GM21390 (cell line): ENCODE measurements around the gene MAN1A2.
"Not testable (repeated sequence)": the region's sequence is repeated elsewhere in the genome, so short reads cannot be mapped to it uniquely, and the experiment has no call there.

Experiments
- ATAC-seq: cut with Tn5 transposase; IDR thresholded peaks from one replicate; pipeline ENCODE4 v1.9.1; 2021; ENCODE audit not compliant: unreplicated experiment

The MAN1A2 gene

GRCh38 chr1:117367046-117368025 lies at the start of gene MAN1A2:
MAN1A2 (plus strand) TSS chr1:117367449; CDS start chr1:117368184, 735 bp downstream.
- ATAC-seq, result peak; percentile 61

DNA sequence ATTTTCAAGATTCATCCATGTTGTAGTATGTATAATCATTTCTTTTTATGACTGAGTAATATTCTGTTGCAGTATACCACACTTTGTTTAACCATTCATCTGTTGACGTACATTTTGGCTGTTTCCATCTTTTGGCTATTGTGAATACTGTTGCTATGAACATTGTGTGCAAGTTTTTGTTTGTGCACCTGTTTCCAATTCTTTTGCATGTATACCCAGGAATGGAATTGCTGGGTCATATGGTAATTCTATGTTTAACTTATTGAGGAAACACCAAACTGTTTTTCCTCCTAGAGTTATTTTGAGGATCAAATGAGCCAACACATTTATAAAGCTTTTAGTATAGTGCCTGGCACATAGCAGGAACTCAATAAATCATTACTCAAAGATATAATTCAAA lies 49.2 kb upstream of the MAN1A2 start:
- no peak for ATAC-seq

- no peak for ATAC-seq
Measured at GRCh38 chr1:117318426-117318825, 48.8 kb upstream of the MAN1A2 start.

DNA sequence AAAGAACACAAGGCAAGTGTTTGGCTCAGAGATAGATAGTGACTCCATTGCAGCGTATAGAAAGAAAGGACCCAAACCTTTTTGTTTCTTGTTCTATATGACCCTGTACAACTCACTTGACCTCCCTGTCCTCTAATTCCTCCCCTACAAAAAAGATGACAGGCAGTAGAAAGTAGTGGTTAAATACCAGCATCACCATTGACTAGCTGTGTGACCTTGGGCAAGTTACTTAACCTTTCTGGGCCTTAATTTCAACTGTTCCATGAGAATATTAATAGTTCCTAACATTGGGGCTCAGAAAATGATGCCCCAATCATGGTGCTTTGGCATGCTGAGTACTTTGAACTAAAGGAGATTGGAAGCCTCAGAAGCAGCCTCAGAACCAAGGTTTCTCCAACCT lies 46.7 kb upstream of the MAN1A2 start:
- ATAC-seq, result no peak

- ATAC-seq, result no peak
Measured at GRCh38 chr1:117321680-117322609, 45.3 kb upstream of the MAN1A2 start.

- ATAC-seq, result no peak
Measured at GRCh38 chr1:117324357-117324756, 42.9 kb upstream of the MAN1A2 start.

- not testable (repeated sequence) for ATAC-seq
Measured at GRCh38 chr1:117326035-117326434, 41.2 kb upstream of the MAN1A2 start.

DNA sequence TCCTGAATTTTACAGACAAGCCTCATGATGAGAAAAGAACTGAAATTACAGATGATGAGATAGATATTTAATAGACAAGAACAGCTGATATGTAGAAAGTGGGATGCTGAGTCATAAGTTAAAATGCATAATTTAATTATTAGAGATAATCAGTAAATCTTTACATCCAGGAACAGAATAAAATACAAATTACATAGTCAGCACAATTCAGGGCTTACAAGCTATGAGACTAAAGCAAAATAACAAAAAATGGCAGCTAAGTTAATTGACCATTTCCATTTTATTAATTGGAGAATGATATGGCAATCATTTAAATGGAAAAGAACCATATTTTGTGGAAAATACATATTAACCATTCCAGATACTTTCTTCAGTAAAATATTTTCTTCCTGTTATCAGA lies 40.2 kb upstream of the MAN1A2 start:
- ATAC-seq, result no peak

DNA sequence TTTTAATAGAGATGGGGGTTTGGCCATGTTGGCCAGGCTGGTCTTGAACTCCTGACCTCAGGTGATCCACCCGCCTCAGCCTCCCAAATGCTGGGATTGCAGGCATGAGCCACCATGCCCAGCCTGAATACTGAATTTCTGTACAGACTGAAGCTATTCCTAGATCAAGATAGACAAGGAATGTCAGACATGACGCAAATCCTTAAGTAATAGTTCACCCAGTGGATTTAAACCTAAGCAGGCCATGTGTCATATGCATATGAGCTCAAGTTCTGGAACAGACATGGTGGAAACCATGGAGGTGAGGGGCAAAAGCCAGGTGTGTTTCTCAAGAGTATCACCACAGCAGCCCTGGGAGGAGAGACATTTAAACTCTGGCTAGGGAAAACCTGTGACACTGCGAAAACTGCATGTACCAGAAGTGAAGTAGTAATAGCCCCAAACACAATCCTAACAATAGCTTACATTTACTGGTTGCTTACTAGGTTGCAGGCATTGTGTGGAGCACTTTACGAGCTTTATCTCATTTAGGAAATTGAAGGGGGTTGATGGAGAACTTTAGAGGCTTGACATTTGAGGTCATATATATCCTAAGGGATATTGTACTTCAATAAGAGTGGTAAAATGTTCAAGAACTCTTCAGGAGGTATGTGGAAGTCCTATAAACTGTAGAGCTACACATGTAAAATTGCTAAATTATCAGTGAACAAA lies 31.7 kb upstream of the MAN1A2 start:
- no peak for ATAC-seq

DNA sequence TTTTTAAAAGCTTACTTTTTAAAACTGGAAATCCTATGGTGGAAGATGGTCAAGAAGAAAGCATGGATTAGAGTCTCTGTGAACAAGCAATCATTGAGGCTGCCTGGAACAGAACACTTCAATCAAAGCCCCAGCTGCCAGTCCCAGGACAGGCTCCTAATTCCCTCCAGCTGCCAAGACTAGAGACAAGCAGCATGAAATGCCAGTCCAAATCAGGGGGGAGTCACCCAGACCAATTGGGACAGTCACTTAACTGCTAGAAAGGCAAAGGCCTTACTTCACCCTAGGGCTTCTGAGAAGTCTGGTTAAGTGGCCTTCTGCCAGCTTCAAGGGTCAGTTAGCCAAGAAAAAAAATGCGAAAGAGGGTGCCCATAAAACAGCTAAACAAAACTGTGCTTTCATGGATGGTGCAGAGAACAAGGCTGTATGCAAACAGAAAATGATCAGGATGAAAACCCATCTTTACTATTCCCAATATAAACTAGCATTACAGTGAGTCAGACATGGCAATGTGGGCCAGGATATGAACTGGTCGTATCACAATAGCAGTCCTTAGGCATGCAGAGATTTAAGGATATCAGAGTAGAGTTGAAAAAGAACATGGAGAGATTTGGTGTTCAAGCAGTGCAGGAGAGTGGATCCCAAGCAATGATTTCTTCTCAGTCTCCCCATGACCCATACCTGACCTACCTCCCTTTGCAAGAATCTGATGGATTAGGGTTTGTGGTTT lies 31.0 kb upstream of the MAN1A2 start:
- no peak for ATAC-seq

- ATAC-seq, result no peak
Measured at GRCh38 chr1:117339866-117340700, 27.2 kb upstream of the MAN1A2 start.

GRCh38 chr1:117341123-117341522 lies 26.1 kb upstream of the MAN1A2 start:
- no peak for ATAC-seq

DNA sequence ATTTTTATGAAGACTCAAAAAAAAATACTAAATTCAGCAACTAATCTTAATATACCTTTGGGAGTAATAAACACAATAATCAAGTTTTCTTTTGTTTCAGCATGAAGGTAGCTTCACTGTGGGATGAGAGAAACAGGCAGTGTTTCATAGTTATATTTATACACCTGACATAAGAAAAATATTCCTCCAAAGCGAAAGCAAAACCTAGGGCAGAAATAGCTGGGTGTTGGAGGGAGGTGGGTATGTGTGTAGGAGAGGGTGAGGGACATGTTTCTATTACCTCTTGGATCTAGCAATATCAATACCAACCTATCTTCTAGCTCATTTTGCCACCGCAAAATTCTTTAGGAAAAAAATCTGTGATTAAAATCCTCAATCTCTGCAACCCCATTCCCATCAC lies 24.9 kb upstream of the MAN1A2 start:
- no peak for ATAC-seq

- no peak for ATAC-seq
Measured at GRCh38 chr1:117346206-117346928, 20.9 kb upstream of the MAN1A2 start.

GRCh38 chr1:117347907-117348306 lies 19.3 kb upstream of the MAN1A2 start:
- ATAC-seq, result no peak

- not testable (repeated sequence) for ATAC-seq
Measured at GRCh38 chr1:117352695-117353094, 14.6 kb upstream of the MAN1A2 start.

- not testable (repeated sequence) for ATAC-seq
Measured at GRCh38 chr1:117357833-117358603, 9.2 kb upstream of the MAN1A2 start.

DNA sequence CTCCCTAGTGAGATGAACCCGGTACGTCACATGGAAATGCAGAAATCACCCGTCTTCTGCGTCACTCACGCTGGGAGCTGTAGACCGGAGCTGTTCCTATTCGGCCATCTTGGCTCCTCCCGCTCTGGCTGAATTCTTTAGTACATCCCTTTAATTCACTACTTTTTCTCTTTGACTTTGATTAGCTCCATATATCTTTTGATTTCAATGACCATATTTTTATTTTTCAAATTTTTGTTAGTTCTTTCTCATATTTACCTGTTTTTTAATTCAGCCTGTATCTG lies 8.7 kb upstream of the MAN1A2 start:
- ATAC-seq, result not testable (repeated sequence)
